COLO668 (cell line): ENCODE results near the gene OAF.

Source experiments
- DNase-seq: peaks from one replicate; lab custom pipeline; 2025; ENCODE audit not compliant: unreplicated experiment; lab: John Stamatoyannopoulos, UW

The OAF gene

GRCh38 chr11:120221115-120221752 lies 10.4 kb downstream of the OAF start:
- no peak for DNase-seq

- no peak for DNase-seq
These were observed 12.1 kb downstream of the OAF start for GRCh38 chr11:120222916-120223315.

GRCh38 chr11:120223793-120224192 lies 13.0 kb downstream of the OAF start:
- DNase-seq = no peak

- DNase-seq = no peak
These were observed 13.5 kb downstream of the OAF start for GRCh38 chr11:120224361-120224760.

- no peak for DNase-seq
These were observed 14.4 kb downstream of the OAF start for GRCh38 chr11:120224972-120225909.

- DNase-seq = no peak
These were observed 15.4 kb downstream of the OAF start for GRCh38 chr11:120226242-120226641.

GRCh38 chr11:120226714-120227113 lies 15.9 kb downstream of the OAF start:
- no peak for DNase-seq

- no peak for DNase-seq
These were observed 16.5 kb downstream of the OAF start for GRCh38 chr11:120227228-120227852.

- DNase-seq = no peak
These were observed 18.1 kb downstream of the OAF start for GRCh38 chr11:120228794-120229384.

- DNase-seq = no peak
These were observed 18.9 kb downstream of the OAF start for GRCh38 chr11:120229451-120230424.

GRCh38 chr11:120230433-120231071 lies 19.7 kb downstream of the OAF start:
- no peak for DNase-seq

GRCh38 chr11:120231963-120232362 lies 21.1 kb downstream of the OAF start:
- no peak for DNase-seq

- DNase-seq = no peak
These were observed 22.5 kb downstream of the OAF start for GRCh38 chr11:120233207-120233803.

GRCh38 chr11:120235024-120235628 lies 24.3 kb downstream of the OAF start:
- peak; percentile 64 for DNase-seq

- no peak for DNase-seq
These were observed 25.6 kb downstream of the OAF start for GRCh38 chr11:120236169-120237107.

- DNase-seq = no peak
These were observed 28.3 kb downstream of the OAF start for GRCh38 chr11:120238968-120239620.
